Measurements from ENCODE around the gene ZNF850. TPM values are rescaled to one million over a fixed set of nuclear protein-coding genes. Genes with fewer than 3 reads are reported as not detected.

ZNF850 gene
- total and polyA plus RNA-seq, 2 experiments from 2014 or later = 1.1 to 7.6 TPM

- H3K36me3 ChIP-seq (replicated peaks; ENCODE audit: insufficient read depth, low read depth) = no peaks in the 10 kb centered on the region
- WGBS (ENCODE audit: low lambda C conversion rate, missing lambda C conversion rate) = 75% methylated on average over 14 of the region's 14 CpGs
- H3K9me3 ChIP-seq (ENCODE audit: low read depth) = peaks cover 33% of the 10 kb centered on the region
- H3K4me2 ChIP-seq = peak overlapping the region; percentile 85
- H3K4me3 ChIP-seq = peak overlapping the region; percentile 52
- peak overlapping the region; percentile 80 for H2AFZ ChIP-seq
- H3K27me3 ChIP-seq = no peaks in the 10 kb centered on the region
- H4K20me1 ChIP-seq (ENCODE audit: insufficient read depth, poor library complexity, severe bottlenecking) = no peaks in the 10 kb centered on the region
- peaks cover 8% of the 10 kb centered on the region for H3K4me1 ChIP-seq (ENCODE audit: insufficient read depth)
- TF ChIP-seq EZH2phosphoT487 (IDR thresholded peaks at IDR 0.05; ENCODE audit: low read depth, severe bottlenecking, unreplicated experiment) (no peak), EZH2 (IDR thresholded peaks at IDR 0.05; ENCODE audit: borderline replicate concordance) (no peak)
- TF ChIP-seq, protein P1, sequence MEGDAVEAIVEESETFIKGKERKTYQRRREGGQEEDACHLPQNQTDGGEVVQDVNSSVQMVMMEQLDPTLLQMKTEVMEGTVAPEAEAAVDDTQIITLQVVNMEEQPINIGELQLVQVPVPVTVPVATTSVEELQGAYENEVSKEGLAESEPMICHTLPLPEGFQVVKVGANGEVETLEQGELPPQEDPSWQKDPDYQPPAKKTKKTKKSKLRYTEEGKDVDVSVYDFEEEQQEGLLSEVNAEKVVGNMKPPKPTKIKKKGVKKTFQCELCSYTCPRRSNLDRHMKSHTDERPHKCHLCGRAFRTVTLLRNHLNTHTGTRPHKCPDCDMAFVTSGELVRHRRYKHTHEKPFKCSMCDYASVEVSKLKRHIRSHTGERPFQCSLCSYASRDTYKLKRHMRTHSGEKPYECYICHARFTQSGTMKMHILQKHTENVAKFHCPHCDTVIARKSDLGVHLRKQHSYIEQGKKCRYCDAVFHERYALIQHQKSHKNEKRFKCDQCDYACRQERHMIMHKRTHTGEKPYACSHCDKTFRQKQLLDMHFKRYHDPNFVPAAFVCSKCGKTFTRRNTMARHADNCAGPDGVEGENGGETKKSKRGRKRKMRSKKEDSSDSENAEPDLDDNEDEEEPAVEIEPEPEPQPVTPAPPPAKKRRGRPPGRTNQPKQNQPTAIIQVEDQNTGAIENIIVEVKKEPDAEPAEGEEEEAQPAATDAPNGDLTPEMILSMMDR (IDR thresholded peaks at IDR 0.05; ENCODE audit: poor library complexity) = no peak
- peaks cover 47% of the 10 kb centered on the region for H3K79me2 ChIP-seq
- peak overlapping the region; percentile 87 for H3K27ac ChIP-seq
- no peaks in the 10 kb centered on the region for H3K9me2 ChIP-seq (replicated peaks; ENCODE audit: insufficient read depth)
- no peak for DNase-seq (ENCODE audit: low spot score)
Measured at GRCh38 chr19:36665832-36666231, 106.8 kb downstream of the ZNF850 start.

Other genes with a start within 250 kb of the ZNF850 start
- gene ZNF260, start 244.5 kb downstream of the ZNF850 start, total RNA-seq = 16.4 and 20.3 TPM in 2 replicates
- 11.8 and 12.9 TPM in 2 replicates for gene ZNF260, start 244.5 kb downstream of the ZNF850 start, polyA plus RNA-seq
- 11.1 and 14.6 TPM in 2 replicates for gene ZNF529, start 199.5 kb downstream of the ZNF850 start, total RNA-seq
- gene ZNF529, start 199.5 kb downstream of the ZNF850 start, polyA plus RNA-seq = 6.3 and 8.7 TPM in 2 replicates
- 6.2 and 10.3 TPM in 2 replicates for gene ZNF382, start 167.5 kb downstream of the ZNF850 start, total RNA-seq
- 2.4 and 4.7 TPM in 2 replicates for gene ZNF382, start 167.5 kb downstream of the ZNF850 start, polyA plus RNA-seq
- gene ZNF461, start 106.0 kb downstream of the ZNF850 start, total RNA-seq = 8.9 and 16.7 TPM in 2 replicates
- 3.2 and 4.6 TPM in 2 replicates for gene ZNF461, start 106.0 kb downstream of the ZNF850 start, polyA plus RNA-seq
- gene ZNF567, start 85.2 kb downstream of the ZNF850 start, total RNA-seq = 4.0 and 8.1 TPM in 2 replicates
- 4.4 and 9.5 TPM in 2 replicates for gene ZNF567, start 85.2 kb downstream of the ZNF850 start, polyA plus RNA-seq
- 8.7 and 13.8 TPM in 2 replicates for gene ZNF790, start 65.6 kb upstream of the ZNF850 start, total RNA-seq
- gene ZNF790, start 65.6 kb upstream of the ZNF850 start, polyA plus RNA-seq = 2.4 and 4.0 TPM in 2 replicates
- 4.8 and 7.9 TPM in 2 replicates for gene ZNF345, start 78.1 kb upstream of the ZNF850 start, total RNA-seq
- gene ZNF345, start 78.1 kb upstream of the ZNF850 start, polyA plus RNA-seq = 5.8 and 6.0 TPM in 2 replicates
- 2.0 TPM in 2 replicates for gene ZNF829, start 143.5 kb upstream of the ZNF850 start, total RNA-seq
- 0.83 and 1.6 TPM in 2 replicates for gene ZNF829, start 143.5 kb upstream of the ZNF850 start, polyA plus RNA-seq
- gene ZNF568, start 143.5 kb upstream of the ZNF850 start, total RNA-seq = 3.9 and 8.9 TPM in 2 replicates
- 2.5 and 4.4 TPM in 2 replicates for gene ZNF568, start 143.5 kb upstream of the ZNF850 start, polyA plus RNA-seq

All from hepatocyte (in vitro differentiated cells).